ENCODE results near the gene COL4A2. TPM values are rescaled to one million over a fixed set of nuclear protein-coding genes. Genes with fewer than 3 reads are reported as not detected.

The COL4A2 gene
- total and polyA plus RNA-seq, 3 experiments from 2014 or later: not detected

DNA sequence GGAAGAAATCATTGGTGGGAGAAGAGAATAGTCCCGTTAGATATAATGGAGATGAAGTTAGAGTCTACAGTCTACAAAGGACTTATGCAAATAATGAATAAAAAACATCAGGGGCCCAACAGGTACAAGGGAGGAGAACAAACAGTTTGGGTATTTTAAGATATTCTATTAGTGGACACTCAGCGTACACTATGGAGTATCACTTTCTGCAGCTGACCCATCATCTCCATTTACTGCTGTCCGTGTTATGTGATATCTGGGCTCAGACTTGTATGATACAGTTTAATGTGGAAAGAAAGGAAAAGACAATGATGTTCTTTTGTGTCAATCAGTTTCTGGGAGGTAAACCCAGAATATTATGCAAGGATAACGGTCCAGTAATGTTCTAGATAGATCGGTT is 128.2 kb downstream of the COL4A2 start:
- ChIA-PET POLR2A (no interaction called here), CTCF (no interaction called here)
- Mint-ChIP-seq H3K27ac (no peak overlapping the region), H3K4me1 (no peaks in the 10 kb centered on the region), H3K36me3 (no peaks in the 10 kb centered on the region), H3K9me3 (no peaks in the 10 kb centered on the region), H3K27me3 (peaks cover 11 to 31% of the 10 kb centered on the region in 2 donors), H3K4me3 (no peak overlapping the region)
- H3K9me3 ChIP-seq (ENCODE audit: low read length): no peaks in the 10 kb centered on the region
- H3K36me3 ChIP-seq (ENCODE audit: insufficient read depth, low read length): no peaks in the 10 kb centered on the region
- no peaks in the 10 kb centered on the region for H3K4me1 ChIP-seq (ENCODE audit: insufficient read depth, low read length)
- no peak for DNase-seq
- H3K4me3 ChIP-seq (ENCODE audit: low read length): no peak overlapping the region
- no peak overlapping the region for H3K27ac ChIP-seq (ENCODE audit: low read depth, low read length)
- no peaks in the 10 kb centered on the region for H3K27me3 ChIP-seq (ENCODE audit: insufficient read depth, low read length, poor library complexity, severe bottlenecking)

DNA sequence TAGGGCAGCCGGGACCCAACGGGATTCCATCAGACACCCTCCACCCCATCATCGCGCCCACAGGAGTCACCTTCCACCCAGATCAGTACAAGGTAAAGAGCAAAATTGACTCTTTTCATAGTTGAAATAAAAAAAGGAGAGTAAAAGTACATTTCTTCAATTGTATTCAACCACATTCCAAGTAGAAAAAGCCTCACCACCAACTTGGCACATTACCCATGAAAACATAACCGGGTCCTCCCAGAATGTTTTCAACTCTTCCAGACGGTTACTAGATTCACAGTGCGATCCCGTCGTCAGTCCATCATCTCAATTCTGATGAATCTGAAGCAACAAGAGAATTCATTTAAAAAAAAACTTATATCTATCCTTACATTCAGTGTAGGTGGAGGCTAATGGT is 129.2 kb downstream of the COL4A2 start:
- POLR2A ChIA-PET: no interaction called here
- CTCF ChIA-PET: no interaction called here

DNA sequence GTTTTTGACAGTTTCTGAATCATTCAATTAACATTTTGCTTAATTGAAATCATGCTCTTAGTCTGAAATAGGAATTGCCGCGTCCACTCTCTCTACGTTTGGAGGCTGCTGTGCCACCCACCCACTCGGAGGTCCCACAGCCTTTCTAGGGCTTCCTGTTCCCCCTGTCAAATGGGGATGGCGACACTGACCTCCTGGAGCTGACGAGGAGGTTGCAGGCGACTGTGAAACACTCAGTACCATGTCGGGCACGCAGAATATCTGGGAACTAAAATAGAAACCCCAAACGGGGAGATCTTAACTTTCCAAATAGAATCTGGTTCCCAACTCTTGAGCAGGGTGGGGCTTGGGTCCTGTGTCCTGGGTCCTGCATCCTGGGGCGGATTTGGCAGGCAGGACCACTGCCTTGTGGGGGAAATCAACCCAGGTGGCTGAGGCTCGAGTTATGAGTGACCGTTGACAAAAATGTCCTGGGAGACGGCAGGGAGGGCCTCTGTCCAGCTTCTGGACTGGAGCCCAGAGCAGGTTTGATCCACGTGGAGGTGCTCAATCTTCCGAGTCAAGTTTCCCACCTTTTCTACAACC is 129.8 kb downstream of the COL4A2 start:
- Mint-ChIP-seq H3K9me3 (no peaks in the 10 kb centered on the region), H3K4me1 (no peaks in the 10 kb centered on the region), H3K4me3 (no peak overlapping the region), H3K36me3 (no peaks in the 10 kb centered on the region), H3K27me3 (peaks cover 9 to 29% of the 10 kb centered on the region in 2 donors), H3K27ac (no peak overlapping the region)
- H3K27me3 ChIP-seq (ENCODE audit: insufficient read depth, low read length, poor library complexity, severe bottlenecking): no peaks in the 10 kb centered on the region
- POLR2A ChIA-PET: no interaction called here
- H3K4me1 ChIP-seq (ENCODE audit: insufficient read depth, low read length): no peaks in the 10 kb centered on the region
- H3K9me3 ChIP-seq (ENCODE audit: low read length): no peaks in the 10 kb centered on the region
- no peak overlapping the region for H3K27ac ChIP-seq (ENCODE audit: low read depth, low read length)
- DNase-seq: no peak
- H3K4me3 ChIP-seq (ENCODE audit: low read length): no peak overlapping the region
- H3K36me3 ChIP-seq (ENCODE audit: insufficient read depth, low read length): no peaks in the 10 kb centered on the region
- CTCF ChIA-PET: no interaction called here

More for the DNA sequence above, 129.2 kb downstream of the COL4A2 start:
- Histone ChIP-seq H3K4me3 (ENCODE audit: low read length) (no peak overlapping the region), H3K27ac (ENCODE audit: low read depth, low read length) (no peak overlapping the region), H3K36me3 (ENCODE audit: insufficient read depth, low read length) (no peaks in the 10 kb centered on the region), H3K27me3 (ENCODE audit: insufficient read depth, low read length, poor library complexity, severe bottlenecking) (no peaks in the 10 kb centered on the region), H3K9me3 (ENCODE audit: low read length) (no peaks in the 10 kb centered on the region), H3K4me1 (ENCODE audit: insufficient read depth, low read length) (no peaks in the 10 kb centered on the region)
- H3K4me3 Mint-ChIP-seq: no peak overlapping the region
- no peak for DNase-seq
- H3K9me3 Mint-ChIP-seq: no peaks in the 10 kb centered on the region
- H3K36me3 Mint-ChIP-seq: no peaks in the 10 kb centered on the region
- H3K4me1 Mint-ChIP-seq: no peaks in the 10 kb centered on the region
- H3K27ac Mint-ChIP-seq: no peak overlapping the region
- H3K27me3 Mint-ChIP-seq: peaks cover 9 to 32% of the 10 kb centered on the region in 2 donors

DNA sequence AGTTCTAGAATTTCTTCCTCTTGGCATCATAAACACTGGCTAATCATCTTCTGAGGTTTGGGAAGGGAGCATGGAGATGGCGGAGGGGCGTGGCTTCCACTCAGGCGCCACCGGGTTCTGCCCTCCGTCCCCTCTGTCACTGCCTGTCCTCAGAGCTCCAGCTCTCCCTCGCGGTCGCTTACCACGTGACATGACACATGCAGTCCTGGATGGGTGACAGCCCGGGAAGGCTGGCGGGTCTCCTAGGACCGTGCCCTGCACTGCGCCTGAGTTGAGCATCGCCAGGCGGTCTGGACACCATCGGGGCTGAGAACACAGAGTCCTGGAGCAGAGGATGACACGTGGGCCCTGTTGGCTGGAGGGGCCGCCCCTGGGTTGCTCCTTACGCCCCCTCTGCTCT is 131.1 kb downstream of the COL4A2 start:
- Histone ChIP-seq H3K4me1 (ENCODE audit: insufficient read depth, low read length) (no peaks in the 10 kb centered on the region), H3K27me3 (ENCODE audit: insufficient read depth, low read length, poor library complexity, severe bottlenecking) (no peaks in the 10 kb centered on the region), H3K27ac (ENCODE audit: low read depth, low read length) (no peak overlapping the region), H3K36me3 (ENCODE audit: insufficient read depth, low read length) (no peaks in the 10 kb centered on the region), H3K9me3 (ENCODE audit: low read length) (no peaks in the 10 kb centered on the region), H3K4me3 (ENCODE audit: low read length) (no peak overlapping the region)
- ChIA-PET POLR2A (no interaction called here), CTCF (no interaction called here)
- Mint-ChIP-seq H3K4me1 (no peaks in the 10 kb centered on the region), H3K9me3 (no peaks in the 10 kb centered on the region), H3K4me3 (no peak overlapping the region), H3K27ac (no peak overlapping the region), H3K36me3 (no peaks in the 10 kb centered on the region), H3K27me3 (peaks cover 8 to 22% of the 10 kb centered on the region in 2 donors)
- DNase-seq: no peak

DNA sequence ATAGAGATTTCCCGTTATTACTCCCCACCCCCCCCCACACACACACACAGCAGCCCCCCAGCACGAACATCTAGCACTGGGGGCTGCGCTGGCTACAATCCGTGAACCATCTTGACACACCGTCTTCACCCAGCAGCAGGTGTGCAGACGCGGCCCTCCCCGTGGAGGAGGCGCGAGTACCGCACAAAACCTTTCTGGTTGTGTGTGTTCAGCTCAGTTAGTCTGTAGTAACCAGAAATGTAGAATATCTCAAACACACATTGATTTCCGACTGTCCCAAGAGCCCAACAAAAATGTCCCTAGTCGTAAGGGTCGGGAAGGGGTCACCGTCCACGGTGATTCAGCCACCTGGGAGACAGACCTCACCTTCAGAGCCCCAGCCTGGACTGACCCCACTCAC is 131.7 kb downstream of the COL4A2 start:
- ChIA-PET POLR2A (no interaction called here), CTCF (no interaction called here)
- Histone ChIP-seq H3K27ac (ENCODE audit: low read depth, low read length) (no peak overlapping the region), H3K36me3 (ENCODE audit: insufficient read depth, low read length) (no peaks in the 10 kb centered on the region), H3K4me1 (ENCODE audit: insufficient read depth, low read length) (no peaks in the 10 kb centered on the region), H3K27me3 (ENCODE audit: insufficient read depth, low read length, poor library complexity, severe bottlenecking) (no peaks in the 10 kb centered on the region), H3K4me3 (ENCODE audit: low read length) (no peak overlapping the region), H3K9me3 (ENCODE audit: low read length) (no peaks in the 10 kb centered on the region)
- H3K27ac Mint-ChIP-seq: no peak overlapping the region
- no peaks in the 10 kb centered on the region for H3K9me3 Mint-ChIP-seq
- H3K27me3 Mint-ChIP-seq: peaks cover 12 to 19% of the 10 kb centered on the region in 2 donors
- H3K36me3 Mint-ChIP-seq: no peaks in the 10 kb centered on the region
- no peaks in the 10 kb centered on the region for H3K4me1 Mint-ChIP-seq
- DNase-seq: no peak
- H3K4me3 Mint-ChIP-seq: no peak overlapping the region

DNA sequence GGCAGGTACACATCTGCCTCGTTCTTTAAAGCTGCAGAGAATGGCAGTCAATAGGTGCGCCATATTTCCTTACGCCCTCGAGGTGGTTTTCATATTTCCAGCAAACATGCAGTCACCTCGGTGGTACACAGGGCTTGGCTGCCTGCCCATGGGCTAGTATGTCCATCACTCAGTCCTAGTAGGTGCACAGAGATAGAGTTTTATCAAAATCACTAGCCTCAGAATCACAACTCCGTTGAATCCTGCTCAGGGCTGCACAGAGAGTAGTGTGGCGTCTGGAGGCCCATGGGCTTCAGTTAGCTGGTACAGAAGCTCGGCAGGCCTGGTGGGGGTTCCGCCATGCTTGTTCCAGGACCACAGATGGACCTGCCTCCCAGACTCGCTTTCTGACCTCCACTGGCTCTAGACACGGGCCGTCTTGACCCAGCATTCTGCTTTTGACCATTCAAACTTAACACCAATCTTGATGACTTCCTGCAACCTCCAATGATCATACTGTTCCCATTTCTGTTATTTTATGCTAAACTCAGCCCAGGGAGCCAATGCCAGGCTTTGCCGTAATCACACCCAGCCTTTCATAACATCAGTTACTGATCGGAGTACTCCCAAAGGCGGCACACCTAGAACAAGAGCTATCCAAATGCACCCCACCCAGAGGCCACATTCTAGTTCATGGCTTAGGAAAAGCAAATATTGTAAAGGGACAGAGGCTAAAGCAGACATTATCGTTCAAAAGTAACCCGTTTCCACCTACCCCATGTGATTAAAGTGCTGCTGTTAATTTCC is 134.1 kb downstream of the COL4A2 start:
- CTCF ChIA-PET: no interaction called here

DNA sequence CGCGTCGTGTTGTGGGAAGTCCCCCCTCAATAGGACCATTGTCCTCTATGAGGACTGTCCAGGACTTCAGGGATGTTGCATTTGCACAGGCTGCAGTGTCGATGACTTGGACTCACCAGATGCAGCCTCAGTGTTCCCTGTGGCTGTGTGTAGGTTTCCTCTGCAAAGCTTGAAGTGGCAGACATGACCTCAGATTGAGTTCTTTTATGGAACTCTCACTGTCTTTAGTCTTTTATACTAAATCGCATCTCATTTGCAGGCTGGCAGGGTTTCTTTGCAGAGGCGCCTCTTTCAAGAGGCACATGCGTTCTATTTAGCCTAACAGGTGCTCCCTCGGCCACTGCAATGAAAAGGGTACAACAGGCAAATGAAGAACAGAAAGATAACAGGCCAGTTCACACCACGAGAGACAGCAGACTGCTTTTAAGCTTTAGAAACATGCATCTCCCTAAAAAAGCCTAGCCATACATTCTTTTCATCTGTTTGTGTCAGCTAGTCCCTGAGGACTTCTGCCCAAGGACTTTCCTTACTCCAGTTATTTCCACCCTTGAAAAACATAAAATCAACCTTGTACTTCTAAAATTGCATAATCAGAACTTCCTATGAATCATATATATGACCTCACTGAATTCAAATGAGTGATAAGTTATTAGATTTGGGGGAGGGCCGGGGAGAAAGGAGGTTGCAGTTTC is 136.0 kb downstream of the COL4A2 start:
- ChIA-PET POLR2A (no interaction called here), CTCF (no interaction called here)
- no peaks in the 10 kb centered on the region for H3K27me3 ChIP-seq (ENCODE audit: insufficient read depth, low read length, poor library complexity, severe bottlenecking)
- Mint-ChIP-seq H3K4me3 (no peak overlapping the region), H3K9me3 (no peaks in the 10 kb centered on the region), H3K4me1 (no peaks in the 10 kb centered on the region), H3K36me3 (no peaks in the 10 kb centered on the region), H3K27ac (no peak overlapping the region), H3K27me3 (peaks cover 26 to 40% of the 10 kb centered on the region in 2 donors)
- no peak for DNase-seq
- H3K9me3 ChIP-seq (ENCODE audit: low read length): no peaks in the 10 kb centered on the region
- H3K36me3 ChIP-seq (ENCODE audit: insufficient read depth, low read length): no peaks in the 10 kb centered on the region
- no peak overlapping the region for H3K27ac ChIP-seq (ENCODE audit: low read depth, low read length)
- H3K4me1 ChIP-seq (ENCODE audit: insufficient read depth, low read length): no peaks in the 10 kb centered on the region
- no peak overlapping the region for H3K4me3 ChIP-seq (ENCODE audit: low read length)

More for the DNA sequence above, 134.1 kb downstream of the COL4A2 start:
- Mint-ChIP-seq H3K27me3 (peaks cover 27 to 37% of the 10 kb centered on the region in 2 donors), H3K4me3 (no peak overlapping the region), H3K9me3 (no peaks in the 10 kb centered on the region), H3K4me1 (no peaks in the 10 kb centered on the region), H3K36me3 (no peaks in the 10 kb centered on the region), H3K27ac (no peak overlapping the region)
- Histone ChIP-seq H3K27ac (ENCODE audit: low read depth, low read length) (no peak overlapping the region), H3K9me3 (ENCODE audit: low read length) (no peaks in the 10 kb centered on the region), H3K4me3 (ENCODE audit: low read length) (no peak overlapping the region), H3K27me3 (ENCODE audit: insufficient read depth, low read length, poor library complexity, severe bottlenecking) (no peaks in the 10 kb centered on the region), H3K4me1 (ENCODE audit: insufficient read depth, low read length) (no peaks in the 10 kb centered on the region), H3K36me3 (ENCODE audit: insufficient read depth, low read length) (no peaks in the 10 kb centered on the region)
- no peak for DNase-seq
- POLR2A ChIA-PET: no interaction called here

DNA sequence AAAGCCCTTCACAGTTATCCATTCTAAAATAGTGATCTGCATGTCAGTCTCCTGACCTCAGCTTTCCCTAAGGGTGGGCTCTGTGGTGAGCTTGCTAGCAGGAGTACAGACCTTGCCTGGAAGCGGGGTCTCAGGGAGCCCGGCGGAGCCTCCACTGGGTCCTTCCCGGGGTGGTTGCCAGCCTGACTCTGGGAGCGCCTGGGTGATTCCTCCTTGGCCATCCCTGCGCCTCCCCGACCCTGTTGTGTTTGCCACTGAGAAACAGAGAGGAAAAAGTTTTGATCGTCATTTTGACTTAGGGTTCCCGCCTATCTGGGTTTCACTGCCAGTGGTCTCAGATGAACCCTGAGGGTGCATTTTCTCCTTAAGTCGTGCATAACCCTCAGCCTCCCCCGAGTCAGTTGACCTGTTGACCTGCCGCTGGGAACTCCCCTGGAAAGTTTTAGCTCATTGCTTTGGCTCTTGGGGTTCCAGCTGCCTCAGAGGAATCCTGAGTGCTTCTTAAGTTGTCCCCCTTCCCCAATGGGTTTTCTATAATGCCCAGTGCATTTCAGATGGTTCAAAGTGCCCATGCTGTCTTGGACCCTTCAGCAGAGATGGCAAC is 136.6 kb downstream of the COL4A2 start:
- Mint-ChIP-seq H3K9me3 (no peaks in the 10 kb centered on the region), H3K36me3 (no peaks in the 10 kb centered on the region), H3K27me3 (peaks cover 31 to 42% of the 10 kb centered on the region in 2 donors), H3K27ac (no peak overlapping the region), H3K4me3 (no peak overlapping the region), H3K4me1 (no peaks in the 10 kb centered on the region)
- no peaks in the 10 kb centered on the region for H3K36me3 ChIP-seq (ENCODE audit: insufficient read depth, low read length)
- H3K27me3 ChIP-seq (ENCODE audit: insufficient read depth, low read length, poor library complexity, severe bottlenecking): no peaks in the 10 kb centered on the region
- H3K4me1 ChIP-seq (ENCODE audit: insufficient read depth, low read length): no peaks in the 10 kb centered on the region
- no peak for DNase-seq
- no peak overlapping the region for H3K27ac ChIP-seq (ENCODE audit: low read depth, low read length)
- H3K9me3 ChIP-seq (ENCODE audit: low read length): no peaks in the 10 kb centered on the region
- ChIA-PET POLR2A (no interaction called here), CTCF (no interaction called here)
- H3K4me3 ChIP-seq (ENCODE audit: low read length): no peak overlapping the region
